Stomach (tissue), 4 donors: ENCODE data around the gene ATP2A3.

Source experiments
- CTCF ChIP-seq, 7 experiments: fragments of 450-650 bp in 4 of 7; fragments of 200-600 bp in 3 of 7; sonication (generic) in 3 of 7; IDR thresholded peaks; one replicate each; pipeline ENCODE4 v1.5.1; 2016 to 2019; ENCODE audit warnings: antibody characterized with exemption in 7 of 7, control low read depth in 2 of 7, mild to moderate bottlenecking in 1 of 7
- EP300 ChIP-seq: sonication (generic); formaldehyde crosslinking; IDR thresholded peaks from one replicate; pipeline ENCODE4 v1.6.1; 2017; ENCODE audit warnings: antibody characterized with exemption
- POLR2A ChIP-seq, 4 donors: fragments of 450-650 bp; IDR thresholded peaks; one replicate each; pipeline ENCODE4 v1.6.1; 2016; ENCODE audit warnings: antibody characterized with exemption in 4 of 4, control low read depth in 2 of 4, mild to moderate bottlenecking in 1 of 4, moderate library complexity in 1 of 4
- POLR2AphosphoS5 ChIP-seq, 3 donors: sonication (generic); formaldehyde crosslinking; IDR thresholded peaks; one replicate each; pipeline ENCODE4 v1.6.1; 2016; ENCODE audit warnings: antibody characterized with exemption in 3 of 3

GRCh38 chr17:4004517-4005295 lies 40.5 kb upstream of the ATP2A3 start:
- TF ChIP-seq CTCF (IDR thresholded peaks at IDR 0.05) (peak in 6 of 7 experiments; percentile 59 to 96 (median 94)), POLR2A (IDR thresholded peaks at IDR 0.05) (no peak), POLR2AphosphoS5 (IDR thresholded peaks at IDR 0.05) (peak in 1 of 3 donors; percentile 64), EP300 (no peak)
